Measurements from ENCODE around the gene LRRFIP1. TPM values are rescaled to one million over a fixed set of nuclear protein-coding genes. Genes with fewer than 3 reads are reported as not detected.

Gene LRRFIP1
- total and polyA plus RNA-seq, 2 donors (not counting 3 experiments of a cell fraction or from before 2014, with no cell fraction given), result 39.2 to 179 TPM

DNA sequence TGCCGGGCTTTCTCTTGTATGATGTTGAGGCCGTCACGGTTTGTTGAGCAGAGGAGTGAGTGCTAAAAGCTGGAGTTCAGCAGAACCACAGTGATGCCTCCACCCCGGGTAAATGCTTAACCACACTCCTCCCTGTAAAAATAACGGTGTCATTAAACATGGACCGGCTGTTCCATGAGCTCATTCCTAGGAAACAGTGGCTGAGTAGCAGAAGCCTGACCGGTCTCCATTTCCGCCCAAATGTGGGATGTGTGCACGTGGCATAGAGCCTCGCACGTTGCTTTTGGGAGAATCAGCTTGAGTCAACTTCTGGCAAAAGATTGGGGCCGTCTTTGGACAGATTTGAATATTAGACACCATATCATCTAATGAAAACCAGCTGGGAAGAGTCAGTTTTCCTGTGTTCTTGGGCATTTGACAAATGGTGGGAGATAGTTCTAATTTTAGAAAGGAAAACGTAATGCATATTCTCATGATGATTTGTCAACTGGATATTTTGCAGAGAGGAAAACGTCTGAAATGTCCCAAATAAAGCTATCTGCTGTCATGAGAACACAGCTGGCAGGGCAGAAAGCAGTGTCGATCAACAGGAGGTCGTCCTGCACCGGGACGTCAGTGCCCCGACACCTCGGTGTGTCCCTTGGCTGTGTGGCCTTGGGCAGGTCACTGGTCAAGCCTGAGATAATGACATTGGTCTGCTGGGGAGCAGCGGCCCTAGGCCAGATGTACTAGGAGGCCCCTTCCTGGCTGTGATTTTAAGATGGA, 42.4 kb downstream of the LRRFIP1 start:
- no TSS peak for BruUV-seq (replicated peaks)
- Histone ChIP-seq H3K9me3 (replicated peaks; ENCODE audit: control insufficient read depth, insufficient read depth, low read length) (no peaks in the 10 kb centered on the region), H3K4me3 (replicated peaks in 1 of 3; ENCODE audit: insufficient read depth in 1 of 3, low read depth in 1 of 3, low read length in 3 of 3) (no peak overlapping the region), H4K20me1 (replicated peaks; ENCODE audit: control insufficient read depth, extremely low read depth, insufficient read depth, low read length) (no peaks in the 10 kb centered on the region), H2AFZ (ENCODE audit: low read depth, low read length) (no peak overlapping the region), H3K9ac (replicated peaks; ENCODE audit: extremely low read depth, insufficient read depth, low read length) (no peak overlapping the region), H3K36me3 (ENCODE audit: control insufficient read depth in 2 of 2, extremely low read depth in 1 of 2, insufficient read depth in 2 of 2, low read length in 2 of 2) (no peaks in the 10 kb centered on the region), H3K4me1 (ENCODE audit: control insufficient read depth, extremely low read depth, insufficient read depth, low read length) (peaks cover 21% of the 10 kb centered on the region), H3K9me1 (replicated peaks; ENCODE audit: control insufficient read depth, extremely low read depth, insufficient read depth, low read length) (no peaks in the 10 kb centered on the region), H3K27me3 (ENCODE audit: control insufficient read depth in 2 of 2, insufficient read depth in 2 of 2, low read length in 2 of 2) (no peaks in the 10 kb centered on the region), H3K79me2 (ENCODE audit: control insufficient read depth, insufficient read depth, low read length) (no peaks in the 10 kb centered on the region), H3K27ac (ENCODE audit: insufficient read depth, low read depth, low read length) (no peak overlapping the region), H3K4me2 (ENCODE audit: insufficient read depth, low read length) (no peak overlapping the region)
- intact Hi-C loops (cut with micrococcal nuclease) (loop anchor here (5.0 to 10.0 kb wide), 2 partner anchors 158 to 575 kb away; no protein-coding TSS in a partner anchor), dilution Hi-C loops (cut with MboI; ENCODE audit: extremely low pct_ligation_motif_present, low sequenced_read_pairs) (no loop called here)
- no peak for DNase-seq (ENCODE audit: low read depth, low spot score)
- no peak for FAIRE-seq
- ChIA-PET POLR2A (no interaction called here), CTCF (interaction anchor here (0.6 to 7.8 kb wide), 4 partner anchors 15 to 88 kb away, joined by 3 to 207 read pairs (median 3); no protein-coding TSS in a partner anchor)
- no peak for TF ChIP-seq JUN (IDR thresholded peaks at IDR 0.05; ENCODE audit: borderline replicate concordance, insufficient read depth, insufficient read length, low read depth)
- TF ChIP-seq MYC (IDR thresholded peaks at IDR 0.05; ENCODE audit: low read depth, low read length), result no peak
- TF ChIP-seq, protein P1, sequence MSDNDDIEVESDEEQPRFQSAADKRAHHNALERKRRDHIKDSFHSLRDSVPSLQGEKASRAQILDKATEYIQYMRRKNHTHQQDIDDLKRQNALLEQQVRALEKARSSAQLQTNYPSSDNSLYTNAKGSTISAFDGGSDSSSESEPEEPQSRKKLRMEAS (IDR thresholded peaks at IDR 0.05; ENCODE audit: insufficient read depth, insufficient read length), result no peak
- no peak for TF ChIP-seq FOS (IDR thresholded peaks at IDR 0.05; ENCODE audit: borderline replicate concordance, insufficient read depth, low read length)
- no peak for TF ChIP-seq EZH2 (IDR thresholded peaks at IDR 0.05; ENCODE audit: borderline replicate concordance, low read depth, low read length, severe bottlenecking)
- TF ChIP-seq, protein P2, sequence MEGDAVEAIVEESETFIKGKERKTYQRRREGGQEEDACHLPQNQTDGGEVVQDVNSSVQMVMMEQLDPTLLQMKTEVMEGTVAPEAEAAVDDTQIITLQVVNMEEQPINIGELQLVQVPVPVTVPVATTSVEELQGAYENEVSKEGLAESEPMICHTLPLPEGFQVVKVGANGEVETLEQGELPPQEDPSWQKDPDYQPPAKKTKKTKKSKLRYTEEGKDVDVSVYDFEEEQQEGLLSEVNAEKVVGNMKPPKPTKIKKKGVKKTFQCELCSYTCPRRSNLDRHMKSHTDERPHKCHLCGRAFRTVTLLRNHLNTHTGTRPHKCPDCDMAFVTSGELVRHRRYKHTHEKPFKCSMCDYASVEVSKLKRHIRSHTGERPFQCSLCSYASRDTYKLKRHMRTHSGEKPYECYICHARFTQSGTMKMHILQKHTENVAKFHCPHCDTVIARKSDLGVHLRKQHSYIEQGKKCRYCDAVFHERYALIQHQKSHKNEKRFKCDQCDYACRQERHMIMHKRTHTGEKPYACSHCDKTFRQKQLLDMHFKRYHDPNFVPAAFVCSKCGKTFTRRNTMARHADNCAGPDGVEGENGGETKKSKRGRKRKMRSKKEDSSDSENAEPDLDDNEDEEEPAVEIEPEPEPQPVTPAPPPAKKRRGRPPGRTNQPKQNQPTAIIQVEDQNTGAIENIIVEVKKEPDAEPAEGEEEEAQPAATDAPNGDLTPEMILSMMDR (IDR thresholded peaks at IDR 0.05; ENCODE audit: extremely low read depth in 1 of 2, insufficient read depth in 1 of 2, low read depth in 1 of 2, low read length in 2 of 2), result no peak

Data from endothelial cell of umbilical vein (primary cell).